Activated CD4-positive, CD25-positive, alpha-beta regulatory T cell (primary cell): ENCODE data around the gene OR1J2.
"Not testable (repeated sequence)": the region's sequence is repeated elsewhere in the genome, so short reads cannot be mapped to it uniquely, and the experiment has no call there.

Experiments used
- DNase-seq, 4 experiments: peaks; one replicate each; lab custom pipeline; 2025; lab: John Stamatoyannopoulos, UW

Gene OR1J2, protein sequence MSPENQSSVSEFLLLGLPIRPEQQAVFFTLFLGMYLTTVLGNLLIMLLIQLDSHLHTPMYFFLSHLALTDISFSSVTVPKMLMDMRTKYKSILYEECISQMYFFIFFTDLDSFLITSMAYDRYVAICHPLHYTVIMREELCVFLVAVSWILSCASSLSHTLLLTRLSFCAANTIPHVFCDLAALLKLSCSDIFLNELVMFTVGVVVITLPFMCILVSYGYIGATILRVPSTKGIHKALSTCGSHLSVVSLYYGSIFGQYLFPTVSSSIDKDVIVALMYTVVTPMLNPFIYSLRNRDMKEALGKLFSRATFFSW

DNA sequence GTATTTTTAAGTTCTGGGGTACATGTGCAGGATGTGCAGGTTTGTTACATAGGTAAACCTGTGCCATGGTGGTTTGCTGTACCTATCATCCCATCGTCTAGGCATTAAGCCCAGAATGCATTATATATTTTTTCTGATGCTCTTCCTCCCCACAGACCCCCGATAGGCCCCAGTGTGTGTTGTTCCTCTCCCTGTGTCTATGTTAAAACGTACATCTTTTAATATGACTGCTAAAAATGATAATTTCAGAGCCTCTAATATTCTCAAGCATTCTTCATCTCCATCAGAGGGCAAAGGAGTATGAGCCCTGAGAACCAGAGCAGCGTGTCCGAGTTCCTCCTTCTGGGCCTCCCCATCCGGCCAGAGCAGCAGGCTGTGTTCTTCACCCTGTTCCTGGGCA, at the start of gene OR1J2:
Gene OR1J2, plus strand, starts transcription at position 301 of the 400 bp plus-strand sequence. Its CDS starts 0 bp downstream, at position 301.
- no peak for DNase-seq

DNA sequence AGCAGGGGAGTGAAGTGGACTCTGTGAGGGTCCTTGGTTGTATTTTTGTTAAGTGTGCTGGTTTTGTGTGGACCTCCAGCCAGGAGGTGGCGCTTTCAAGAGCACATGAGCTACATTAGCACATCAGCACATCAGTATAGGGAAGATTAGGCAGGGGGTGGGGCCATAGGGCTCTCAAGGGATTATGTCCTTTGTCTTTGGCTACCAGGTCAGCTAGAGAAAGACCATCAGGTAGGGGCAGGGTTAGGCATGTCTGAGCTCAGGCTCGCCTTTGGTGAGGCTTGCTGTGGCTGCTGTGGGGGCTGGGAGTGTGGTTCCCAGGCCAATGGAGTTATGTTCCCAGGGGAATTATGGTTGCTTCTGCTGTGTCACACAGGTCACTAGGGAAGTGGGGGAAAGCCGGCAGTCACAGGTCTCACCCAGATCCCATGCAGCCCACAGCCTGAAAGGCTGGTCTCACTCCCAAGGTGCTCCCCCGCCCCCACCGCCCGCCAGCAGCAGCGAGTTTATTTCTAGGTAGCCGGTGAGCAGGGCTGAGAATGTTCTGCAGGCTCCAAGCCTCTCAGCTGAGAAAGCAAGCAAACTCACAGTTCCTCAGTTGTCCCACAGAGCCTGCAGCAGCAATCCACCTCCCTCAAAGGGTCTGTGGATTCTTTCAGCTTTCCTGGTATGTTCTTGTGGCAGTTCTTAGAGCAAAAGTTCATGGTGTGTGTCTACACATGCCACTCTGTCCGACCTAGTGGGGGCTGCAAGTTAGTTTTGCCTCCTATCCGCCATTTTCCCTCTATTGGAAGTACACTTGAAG, 46.6 kb upstream of the OR1J2 start:
- no peak for DNase-seq

DNA sequence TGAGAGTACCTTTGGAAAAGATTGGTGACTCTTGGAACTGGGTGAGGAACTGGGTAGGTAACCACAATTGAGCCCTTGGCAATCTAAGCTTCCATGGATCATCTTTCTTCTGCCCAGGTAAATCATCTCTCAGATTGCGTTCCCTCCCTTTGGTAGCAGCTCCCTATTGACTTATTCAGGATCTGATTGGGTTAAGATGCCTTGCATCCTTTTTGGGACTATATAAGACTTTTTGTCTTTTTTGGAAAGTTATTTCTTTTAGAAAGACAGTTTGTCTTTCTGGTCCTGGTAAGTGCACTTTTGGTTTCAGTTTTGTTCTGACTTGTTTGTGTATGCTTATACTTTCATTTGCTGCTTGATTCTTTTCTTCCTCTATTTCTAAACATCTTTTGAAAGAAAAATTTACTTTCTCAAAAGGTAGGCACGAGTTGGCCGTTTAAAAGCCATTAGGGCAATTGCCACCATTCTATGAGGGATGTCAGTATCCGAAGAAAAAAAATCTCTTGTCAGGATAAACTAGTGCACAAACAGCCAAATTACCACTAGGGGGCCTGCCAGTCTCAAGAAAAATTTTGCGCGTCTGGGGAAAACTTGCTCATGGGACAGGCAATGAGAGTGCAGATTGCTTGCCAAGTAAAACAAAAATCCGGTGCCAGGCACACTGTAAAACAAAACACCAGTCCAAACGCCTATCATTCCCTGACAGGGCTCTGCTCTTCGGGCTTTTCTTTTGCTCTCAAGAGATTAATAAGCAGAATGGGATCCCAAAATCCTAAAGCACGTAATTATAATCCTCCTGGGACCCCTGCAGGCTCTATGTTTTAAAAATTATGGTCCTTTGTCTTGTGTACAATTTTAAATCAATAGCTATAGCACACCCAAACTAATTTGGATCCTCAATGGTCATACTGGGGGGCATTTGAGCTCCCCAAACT, 45.7 kb upstream of the OR1J2 start:
- DNase-seq = peak in 2 of 4 experiments; percentile 24 to 33

DNA sequence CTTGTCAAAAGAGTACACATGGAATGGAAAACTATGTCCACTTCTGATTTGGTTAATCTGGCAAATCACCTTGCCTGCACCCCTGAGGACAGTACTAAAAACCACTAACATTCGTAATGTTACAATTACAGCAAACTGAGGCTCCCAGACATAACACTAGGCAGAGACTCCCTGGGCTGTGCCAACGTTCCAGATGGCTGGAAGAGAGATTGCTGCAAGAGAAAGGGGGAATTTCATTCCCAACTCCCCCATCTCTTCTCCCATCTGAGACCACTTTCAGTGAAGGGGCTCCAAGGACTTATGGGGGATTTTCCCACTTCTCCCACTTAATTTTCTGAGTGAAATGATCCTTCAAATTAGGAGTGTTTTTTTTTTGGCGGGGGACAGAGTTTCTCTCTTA, 44.1 kb upstream of the OR1J2 start:
- DNase-seq = no peak

DNA sequence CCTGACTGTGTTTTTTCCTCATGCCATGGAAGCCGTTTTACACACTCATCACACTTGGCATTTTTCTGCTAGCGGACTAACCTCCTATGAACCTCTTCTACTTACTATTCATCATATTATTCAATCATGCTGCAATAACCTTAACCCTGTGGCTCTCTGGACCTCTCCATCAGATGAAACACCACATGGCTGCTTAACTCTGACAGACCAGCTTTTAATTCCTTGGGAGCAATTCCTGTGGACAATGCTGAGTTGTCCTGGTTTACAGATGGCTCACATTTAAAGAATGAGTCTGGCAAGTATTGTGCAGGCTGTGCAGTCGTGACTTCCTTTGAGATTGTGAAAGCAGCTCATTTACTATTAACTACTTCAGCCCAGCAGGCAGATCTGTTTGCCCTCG, 41.9 kb upstream of the OR1J2 start:
- no peak for DNase-seq

DNA sequence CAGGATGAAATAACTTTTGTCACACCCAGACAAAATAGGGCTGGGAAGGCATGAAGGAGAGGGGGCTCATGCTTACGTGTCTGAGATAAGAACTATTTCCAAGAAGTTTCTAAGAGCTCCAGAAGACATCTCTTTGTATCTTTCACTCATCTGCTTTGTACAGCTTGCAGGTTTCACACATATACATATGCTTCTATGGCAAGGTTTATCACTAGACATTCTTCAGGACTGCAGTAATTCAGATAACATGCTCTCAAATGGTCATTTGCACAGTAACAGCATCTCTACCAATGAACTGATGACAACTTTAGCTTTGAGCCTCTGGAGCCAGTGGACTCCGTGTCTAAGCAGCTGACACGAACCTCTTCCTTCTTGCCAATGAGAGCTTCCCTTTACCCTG, 36.0 kb upstream of the OR1J2 start:
- DNase-seq = no peak

DNA sequence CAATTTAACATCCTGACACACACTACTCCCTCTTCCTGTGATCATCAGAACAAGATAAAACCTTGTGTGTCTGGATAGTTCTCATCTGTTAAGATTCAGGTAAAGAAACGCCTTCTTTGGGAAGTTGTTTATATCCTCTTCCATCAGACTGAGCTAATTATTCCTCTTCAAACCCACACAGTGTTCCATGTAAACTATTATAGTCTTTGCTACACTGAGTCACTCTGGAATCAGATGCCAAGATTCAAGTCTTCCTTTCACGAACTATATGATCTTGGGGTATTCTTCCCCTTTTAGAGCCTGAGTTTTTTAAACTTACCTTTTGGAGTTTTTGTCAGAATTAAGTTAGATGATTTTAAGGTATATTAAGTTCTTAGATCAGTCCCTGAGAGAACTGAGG, 34.9 kb upstream of the OR1J2 start:
- DNase-seq = no peak

DNA sequence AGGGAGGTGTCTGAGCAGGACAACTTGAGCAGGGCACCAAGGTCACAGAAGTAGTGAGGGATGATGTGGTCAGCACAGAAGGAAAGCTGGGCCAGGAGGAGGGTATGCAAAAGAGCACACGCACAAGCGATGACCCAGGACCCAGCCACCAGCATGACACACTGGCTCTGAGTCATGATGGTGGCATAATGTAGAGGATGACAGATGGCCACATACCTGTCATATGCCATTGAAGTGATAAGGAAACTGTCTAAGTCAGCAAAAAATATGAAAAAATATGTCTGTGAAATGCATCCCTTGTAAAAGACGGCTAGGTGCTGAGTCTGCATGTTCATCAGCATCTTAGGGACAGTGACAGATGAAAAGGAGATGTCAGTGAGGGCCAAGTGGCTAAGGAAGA, 33.3 kb upstream of the OR1J2 start:
- no peak for DNase-seq

DNA sequence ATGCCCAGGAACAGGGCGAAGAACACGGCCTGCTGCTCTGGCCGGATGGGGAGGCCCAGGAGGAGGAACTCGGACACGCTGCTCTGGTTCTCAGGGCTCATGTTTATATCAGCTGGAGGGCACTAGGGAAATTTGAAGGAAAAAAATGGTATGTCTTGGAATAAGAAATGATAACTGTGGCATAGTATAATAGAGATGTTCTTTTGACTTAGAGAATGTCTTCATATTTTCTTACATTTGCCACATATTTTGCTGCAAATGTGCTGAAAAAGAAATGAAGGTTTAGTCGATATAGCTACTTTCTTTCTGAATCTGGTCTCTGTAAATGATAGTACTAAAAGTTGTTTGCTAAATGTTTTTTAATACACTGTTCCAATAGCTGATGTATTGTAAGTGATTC, 32.8 kb upstream of the OR1J2 start, which contains the start of gene OR1J1:
Gene OR1J1, minus strand, starts transcription at position 101 of the 400 bp plus-strand sequence. Its CDS starts 0 bp downstream, at position 101.
- DNase-seq = no peak

DNA sequence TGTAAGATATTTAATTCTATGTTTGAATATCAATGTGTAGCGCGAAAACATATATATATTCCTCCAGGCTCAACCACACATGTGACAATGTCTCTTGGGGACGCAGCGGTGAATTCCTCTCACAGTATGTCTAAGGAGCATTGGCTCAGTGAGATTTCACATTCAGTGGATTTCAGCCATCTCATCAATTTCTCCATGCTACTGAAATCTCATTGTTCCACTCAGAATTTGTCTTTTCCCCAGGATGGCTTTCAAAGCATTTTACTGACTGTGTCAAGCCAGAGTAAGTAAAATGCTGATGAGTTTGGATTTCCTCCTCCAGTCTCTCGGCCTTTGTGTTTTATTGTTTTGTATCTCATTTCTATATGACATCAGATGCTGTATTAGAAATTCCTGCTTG, 31.5 kb upstream of the OR1J2 start:
- DNase-seq = no peak

DNA sequence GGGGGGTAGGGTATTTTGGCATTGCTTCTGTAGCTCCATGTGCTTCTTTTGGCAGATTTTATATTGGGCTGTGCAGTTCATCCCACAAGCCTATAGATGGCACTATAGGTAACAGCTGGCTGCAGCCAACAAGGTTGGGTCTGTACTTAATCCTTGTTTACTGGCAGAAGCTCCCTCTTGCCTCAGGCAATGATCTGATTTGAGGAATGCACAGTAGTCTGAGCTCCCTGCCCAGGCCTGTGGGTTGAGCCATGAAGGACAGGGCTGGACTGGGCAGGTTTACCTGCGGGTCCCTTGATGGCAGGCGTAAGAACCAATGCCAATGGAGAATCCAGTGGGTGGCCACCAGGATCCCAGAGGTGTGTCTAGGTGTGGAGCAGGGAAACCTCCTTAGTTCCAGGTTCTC, 11.7 kb upstream of the OR1J2 start:
- no peak for DNase-seq

DNA sequence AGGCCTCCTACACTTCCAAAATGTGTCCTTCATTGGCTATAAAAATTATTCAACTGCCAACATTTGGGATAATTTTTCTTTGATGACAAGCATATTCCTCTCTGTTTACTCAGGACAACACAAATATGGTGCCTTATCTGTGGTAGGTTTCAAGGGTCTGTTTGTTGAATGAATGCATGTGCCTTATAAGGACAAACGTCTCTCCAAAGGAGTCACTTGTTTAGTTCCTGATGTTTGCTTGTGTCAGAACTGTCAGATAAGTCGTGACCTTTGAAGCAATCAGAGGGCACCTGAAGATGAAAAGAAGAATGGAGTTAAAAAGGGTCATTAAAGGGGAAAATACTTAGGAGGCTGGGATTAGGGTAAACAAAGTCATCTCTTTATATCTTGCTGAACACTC, 3.6 kb upstream of the OR1J2 start:
- DNase-seq = no peak

DNA sequence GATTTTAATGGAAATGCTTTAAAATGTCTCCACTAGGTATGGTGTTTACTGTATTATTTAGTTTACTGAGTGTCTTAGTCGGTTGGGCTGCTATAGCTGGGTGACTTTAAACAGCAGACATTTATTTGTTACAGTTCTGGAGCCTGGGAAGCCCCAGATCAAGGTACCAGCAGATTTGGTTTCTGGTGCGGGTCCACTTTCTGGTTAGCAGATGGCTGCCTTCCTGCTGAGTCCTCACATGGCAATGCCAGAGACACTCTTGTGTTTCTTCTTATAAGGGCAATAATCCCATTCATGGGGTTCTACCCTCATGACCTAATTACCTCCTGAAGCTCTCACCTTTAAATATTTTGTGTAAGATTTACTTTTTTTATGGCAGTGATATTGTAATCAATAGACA, 7.6 kb downstream of the OR1J2 start:
- no peak for DNase-seq

DNA sequence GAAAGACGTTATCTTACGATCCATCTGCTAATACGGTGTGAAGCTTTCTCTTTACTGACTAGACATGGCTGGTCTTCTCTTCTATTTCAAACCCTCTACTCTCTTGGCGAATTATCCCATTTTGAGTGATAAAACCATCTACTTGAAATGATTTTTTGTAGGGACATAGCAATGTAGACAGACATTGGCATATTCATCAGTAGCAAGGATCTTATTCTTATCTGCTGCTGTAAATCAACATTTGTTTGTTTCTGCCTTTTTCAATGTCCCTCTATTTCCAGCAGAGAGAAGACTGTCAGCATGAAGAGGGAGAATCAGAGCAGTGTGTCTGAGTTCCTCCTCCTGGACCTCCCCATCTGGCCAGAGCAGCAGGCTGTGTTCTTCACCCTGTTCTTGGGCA, 8.2 kb downstream of the OR1J2 start, which contains the start of gene OR1J4:
Gene OR1J4, plus strand, starts transcription at position 301 of the 400 bp plus-strand sequence. Its CDS starts 0 bp downstream, at position 301.
- DNase-seq = no peak

DNA sequence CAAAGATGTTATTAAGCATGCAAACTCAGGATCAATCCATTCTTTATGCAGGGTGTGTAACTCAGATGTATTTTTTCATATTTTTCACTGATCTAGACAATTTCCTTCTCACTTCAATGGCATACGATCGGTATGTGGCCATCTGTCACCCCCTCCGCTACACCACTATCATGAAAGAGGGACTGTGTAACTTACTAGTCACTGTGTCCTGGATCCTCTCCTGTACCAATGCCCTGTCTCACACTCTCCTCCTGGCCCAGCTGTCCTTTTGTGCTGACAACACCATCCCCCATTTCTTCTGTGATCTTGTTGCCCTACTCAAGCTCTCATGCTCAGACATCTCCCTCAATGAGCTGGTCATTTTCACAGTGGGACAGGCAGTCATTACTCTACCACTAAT, 8.8 kb downstream of the OR1J2 start:
- DNase-seq = no peak

DNA sequence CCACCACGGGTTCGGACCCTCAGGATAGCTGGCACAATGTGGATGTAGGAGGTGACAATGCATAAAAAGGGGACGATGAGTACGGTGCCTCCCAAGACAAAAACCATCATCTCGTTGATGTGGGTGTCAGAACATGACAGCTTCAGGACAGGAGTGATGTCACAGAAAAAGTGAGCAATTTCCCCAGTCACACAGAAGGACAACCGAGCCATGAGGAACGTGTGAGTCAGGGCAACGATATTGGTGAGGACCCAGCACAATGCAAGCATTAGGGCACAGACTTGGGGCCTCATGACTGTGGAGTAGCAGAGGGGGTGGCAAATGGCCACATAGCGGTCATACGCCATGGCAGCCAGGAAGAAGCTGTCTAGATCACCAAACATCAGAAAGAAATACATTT, 16.0 kb downstream of the OR1J2 start:
- no peak for DNase-seq

DNA sequence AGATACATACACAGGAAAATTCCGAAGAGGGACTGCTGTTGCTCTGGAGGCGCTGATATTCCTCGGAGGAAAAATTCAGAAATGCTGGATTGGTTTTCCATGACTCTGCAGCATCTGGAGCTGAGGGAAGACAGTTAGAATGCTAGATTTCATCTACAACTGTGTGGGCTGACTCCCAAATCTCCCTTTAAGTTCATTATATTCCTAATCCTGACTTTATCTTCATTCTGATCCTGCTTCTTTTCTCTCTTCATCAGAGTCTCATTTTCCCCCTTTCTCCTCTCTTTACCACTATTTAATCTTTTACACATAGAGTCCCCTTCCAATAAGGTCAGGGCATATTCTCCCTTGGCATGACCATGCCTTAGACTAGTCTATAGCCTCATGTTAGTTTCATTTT, 16.6 kb downstream of the OR1J2 start, which contains the start of gene OR1N1:
Gene OR1N1, minus strand, starts transcription at position 101 of the 400 bp plus-strand sequence. Its CDS starts 0 bp downstream, at position 101.
- no peak for DNase-seq

DNA sequence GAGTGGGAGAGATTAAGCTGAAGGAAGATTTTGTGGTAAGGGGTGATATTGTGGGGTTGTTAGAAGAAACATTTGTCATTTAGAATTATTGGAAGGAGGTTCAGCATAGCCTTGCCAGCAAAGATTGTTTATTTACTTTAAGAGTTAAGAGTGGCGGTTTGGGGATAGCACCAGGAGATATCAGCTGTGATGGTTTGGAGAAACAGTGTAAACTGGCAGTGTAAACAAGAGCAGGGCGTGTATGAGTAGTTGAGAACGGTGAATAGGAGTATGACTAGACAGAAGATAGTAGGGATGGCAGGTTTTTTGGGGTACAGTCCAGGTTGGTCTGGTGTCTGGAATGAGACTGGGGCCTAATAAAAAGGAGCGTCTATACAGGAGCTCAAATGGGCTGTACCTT, 20.6 kb downstream of the OR1J2 start:
- DNase-seq = not testable (repeated sequence)

DNA sequence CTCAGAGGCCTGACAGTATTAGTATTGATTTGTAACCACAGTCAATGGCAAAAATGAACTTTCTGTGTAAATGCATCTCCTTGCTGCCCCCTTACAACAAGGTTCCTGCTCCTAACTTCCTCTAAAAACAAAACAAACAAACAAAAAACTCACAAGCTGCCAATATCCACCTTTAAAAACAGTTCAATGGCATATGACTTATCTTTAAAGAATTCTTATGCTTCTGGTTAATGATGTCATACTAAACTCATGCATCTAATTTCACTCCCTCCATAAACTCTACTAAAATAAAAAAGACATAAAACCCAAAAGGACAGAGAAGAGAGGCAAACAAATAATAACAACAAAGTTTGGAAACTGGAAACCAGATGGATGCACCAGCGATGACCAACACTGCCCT, 25.5 kb downstream of the OR1J2 start:
- no peak for DNase-seq

DNA sequence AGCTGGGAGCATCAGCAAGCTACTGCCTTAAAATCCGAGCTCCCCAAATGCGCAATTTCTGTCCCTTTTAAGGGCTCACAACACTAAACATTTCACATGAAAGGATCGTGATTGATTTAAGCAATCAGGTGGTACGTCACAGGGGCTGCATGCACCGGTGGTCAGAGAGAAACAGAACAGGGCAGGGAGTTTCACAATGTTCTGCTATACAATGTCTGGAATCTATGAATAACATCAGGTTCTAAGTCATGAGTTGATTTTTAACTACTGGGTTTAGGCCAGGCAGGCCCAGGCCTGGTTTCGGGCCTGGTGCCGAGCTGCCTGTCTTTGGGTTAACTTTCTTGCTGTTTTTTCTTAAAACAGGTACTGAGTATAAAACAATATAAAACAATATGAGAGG, 26.5 kb downstream of the OR1J2 start:
- not testable (repeated sequence) for DNase-seq

DNA sequence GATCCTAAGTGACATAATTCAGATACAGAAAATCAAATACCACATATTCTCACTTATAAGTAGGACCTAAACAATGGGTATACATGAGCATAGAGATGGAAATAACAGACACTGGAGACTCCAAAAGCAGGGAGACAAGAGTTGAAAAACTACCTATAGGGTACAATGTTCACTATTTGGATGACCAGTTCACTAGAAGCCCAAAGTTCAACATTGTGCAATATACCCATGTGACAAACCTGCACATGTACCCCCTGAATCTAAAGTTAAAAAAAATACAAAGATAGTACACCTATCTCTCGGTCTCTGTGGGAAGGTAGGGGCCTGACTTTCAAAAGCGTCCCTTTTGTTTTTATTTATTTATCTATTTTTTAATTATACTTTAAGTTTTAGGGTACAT, 28.2 kb downstream of the OR1J2 start:
- DNase-seq = no peak

DNA sequence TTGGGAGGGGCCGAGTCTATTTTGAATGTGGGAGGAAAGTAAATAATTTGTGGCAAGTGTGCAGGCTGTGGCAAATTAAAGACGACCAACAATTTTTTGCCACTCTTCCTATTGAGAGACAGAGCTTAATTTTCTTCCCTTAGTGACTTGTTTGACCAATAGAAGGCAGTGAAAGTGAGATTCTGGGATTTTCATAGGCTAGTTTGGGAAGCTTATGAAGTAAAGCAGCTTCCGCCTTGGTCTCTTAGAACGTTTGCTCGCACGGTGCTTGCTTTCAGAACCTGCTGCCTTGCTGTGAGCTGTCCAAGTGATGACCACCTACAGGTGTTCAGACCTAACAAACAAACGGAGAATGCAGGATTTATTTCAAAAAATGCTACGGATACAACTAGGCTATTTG, 35.6 kb downstream of the OR1J2 start:
- no peak for DNase-seq
